K562 (cell line): ENCODE measurements around the gene SV2A. TPM values are rescaled to one million over a fixed set of nuclear protein-coding genes. Genes with fewer than 3 reads are reported as not detected.

Source experiments
- ATAC-seq: fragments of 200-7000 bp; cut with Tn5 transposase; 3 replicates; pipeline ENCODE4 v1.9.1; 2020; ENCODE audit warnings: moderate library complexity
- Bru-seq: library from RNA; stranded (reverse); fragments of 400-500 nt; gene quantifications from one replicate; lab custom pipeline; 2021; lab: Mats Ljungman, UMichigan
- BruChase-seq, 2 experiments: library from RNA; stranded (reverse); fragments of 400-500 nt; gene quantifications; one replicate each; lab custom pipeline; 2021; lab: Mats Ljungman, UMichigan
- BruUV-seq: library from RNA; stranded (reverse); fragments of 400-500 nt; replicated peaks from 2 replicates; lab custom pipeline; 2021; lab: Mats Ljungman, UMichigan
- CTCF ChIA-PET: fragments of 300-600 bp; formaldehyde crosslinking; extraction: SDS; loops from one replicate; lab custom pipeline; 2021; ENCODE audit warnings: low intra/inter-chr PET ratio; lab: Yijun Ruan, JAX
- POLR2A ChIA-PET: fragments of 300-600, 350-650 bp; sonication (Branson Sonifier 250); formaldehyde crosslinking; extraction: SDS; loops from one replicate; lab custom pipeline; 2021; ENCODE audit warnings: antibody characterized with exemption, inconsistent platforms; lab: Yijun Ruan, JAX
- DNase-seq, 4 experiments: peaks; one replicate each; pipeline versions ENCODE4 v3.0.0 to v3.0.0-alpha.2; 2011 to 2018; ENCODE audit warnings: low spot score in 3 of 4, mixed read lengths in 3 of 4; ENCODE audit errors: extremely low read depth in 1 of 4
- FAIRE-seq: peaks from 2 replicates; lab custom pipeline; 2011; peaks lifted over from hg19 to GRCh38; lab: Jason Lieb, UNC
- H2AFZ ChIP-seq: 2 replicates; pipeline ENCODE4 v1.6.0; 2011; ENCODE audit warnings: low read depth, low read length, control low read depth, inconsistent platforms
- H3K27ac ChIP-seq: fragments of 200-600 bp; 3 replicates; pipeline ENCODE4 v1.8.0; 2011; ENCODE audit warnings: low read depth, mild to moderate bottlenecking, control low read depth, inconsistent platforms, low read length, moderate library complexity, mixed read lengths; ENCODE audit errors: extremely low read depth
- H3K27me3 ChIP-seq, 2 experiments: fragments of 300-600 bp in 1 of 2; 2 replicates in 1 of 2; 3 replicates in 1 of 2; pipeline versions ENCODE4 v1.6.0 to v1.8.0; 2011; ENCODE audit warnings: inconsistent platforms in 2 of 2, low read length in 2 of 2, mild to moderate bottlenecking in 1 of 2, mixed read lengths in 1 of 2, moderate library complexity in 1 of 2; ENCODE audit not compliant: control insufficient read depth in 2 of 2, insufficient read depth in 2 of 2
- H3K36me3 ChIP-seq: fragments of 300-600 bp; 3 replicates; pipeline ENCODE4 v1.8.0; 2011; ENCODE audit warnings: mild to moderate bottlenecking, low read length, inconsistent platforms; ENCODE audit not compliant: control insufficient read depth, insufficient read depth
- H3K4me1 ChIP-seq, 2 experiments: fragments of 200-600 bp in 1 of 2; replicated peaks in 1 of 2; 2 replicates in 1 of 2; 3 replicates in 1 of 2; pipeline versions ENCODE4 v1.5.1 to v1.8.0; 2011; ENCODE audit warnings: inconsistent platforms in 2 of 2, low read length in 2 of 2, mild to moderate bottlenecking in 1 of 2, mixed read lengths in 1 of 2, moderate library complexity in 1 of 2; ENCODE audit not compliant: control insufficient read depth in 2 of 2, insufficient read depth in 2 of 2
- H3K4me2 ChIP-seq: 2 replicates; pipeline ENCODE4 v1.6.1; 2011; ENCODE audit warnings: low read length, control low read depth, inconsistent platforms, mixed read lengths; ENCODE audit not compliant: insufficient read depth
- H3K4me3 ChIP-seq: fragments of 200-600 bp; sonication (generic), shearing (Covaris generic); 2 replicates; pipeline ENCODE4 v1.5.1; 2016; ENCODE audit warnings: control low read depth, inconsistent platforms
- H3K79me2 ChIP-seq: fragments of 200-600 bp; 3 replicates; pipeline ENCODE4 v1.8.0; 2011; ENCODE audit warnings: low read length, inconsistent platforms; ENCODE audit not compliant: control insufficient read depth, insufficient read depth
- H3K9ac ChIP-seq, 2 experiments: 2 replicates each; pipeline versions ENCODE4 v1.6.0 to v1.6.1; 2011; ENCODE audit warnings: low read depth in 2 of 2, low read length in 2 of 2, control low read depth in 1 of 2, inconsistent platforms in 1 of 2, mild to moderate bottlenecking in 1 of 2, mixed read lengths in 1 of 2; ENCODE audit not compliant: insufficient read depth in 1 of 2
- H3K9me1 ChIP-seq: one replicate; pipeline ENCODE4 v1.6.0; 2011; ENCODE audit warnings: inconsistent platforms, mild to moderate bottlenecking, low read length, moderate library complexity; ENCODE audit not compliant: control insufficient read depth, insufficient read depth
- H3K9me3 ChIP-seq: replicated peaks from 2 replicates; pipeline ENCODE4 v1.5.1; 2011; ENCODE audit warnings: low read depth, low read length, inconsistent platforms; ENCODE audit not compliant: control insufficient read depth, insufficient read depth
- H4K20me1 ChIP-seq: replicated peaks from 2 replicates; pipeline ENCODE4 v1.6.1; 2011; ENCODE audit warnings: low read length, inconsistent platforms, mixed read lengths; ENCODE audit not compliant: control insufficient read depth, insufficient read depth
- PRDM10 ChIP-seq: fragments of 450-650 bp; IDR thresholded peaks from 2 replicates; pipeline ENCODE4 v1.6.1; 2018; ENCODE audit not compliant: partially characterized antibody
- SIX5 ChIP-seq, 2 experiments: IDR thresholded peaks; 2 replicates each; pipeline ENCODE4 v1.6.1; 2011; ENCODE audit warnings: low read length in 2 of 2, borderline replicate concordance in 1 of 2, low read depth in 1 of 2, mild to moderate bottlenecking in 1 of 2, moderate library complexity in 1 of 2; ENCODE audit not compliant: insufficient read depth in 1 of 2
- VEZF1 ChIP-seq: fragments of 200-800 bp; sonication (Bioruptor generic); IDR thresholded peaks from 2 replicates; pipeline ENCODE4 v1.6.1; 2017; ENCODE audit warnings: missing genetic modification characterization, missing compliant biosample characterization
- WGBS: fragments of 100-300 bp; shearing (Covaris generic); methylation state at CpG from one replicate; pipeline ENCODE4 v1.1.6; 2016; ENCODE audit warnings: low coverage, mixed read lengths; ENCODE audit not compliant: insufficient coverage; ENCODE audit errors: missing lambda C conversion rate; 5-methylcytosine and 5-hydroxymethylcytosine counted together
- in situ Hi-C: fragments of 300-500 bp; cut with MboI; formaldehyde crosslinking; loops from 4 replicates; pipeline ENCODE4 v1.15.0; 2018; ENCODE audit warnings: inconsistent platforms, mixed read lengths
- intact Hi-C: fragments of 100-400 bp; cut with micrococcal nuclease; formaldehyde crosslinking; loops from 2 replicates; pipeline ENCODE4 v1.14.2; 2022
- long read RNA-seq, 3 experiments: library from polyadenylated mRNA in 2 of 3; library from RNA in 1 of 3; unstranded in 2 of 3; stranded (forward) in 1 of 3; transcript quantifications; one replicate each; pipeline ENCODE4 v2.0.0, GENCODE V29; 2019 to 2022
- polyA minus RNA-seq, 3 experiments: library from RNA; depleted of rRNA, polyadenylated mRNA; stranded (reverse); fragments of >200 nt; gene quantifications; 2 replicates each; pipeline ENCODE4 v1.2.3, GENCODE V29; 2011
- polyA plus RNA-seq, 8 experiments: library from polyadenylated mRNA; depleted of rRNA in 4 of 8; stranded (reverse) in 5 of 8; unstranded in 3 of 8; fragments of >200 nt; fragmentation: Nextera tagmentation in 2 of 8; fragmentation: Illumina TruSeq in 1 of 8; extraction: Ambion mirVana in 2 of 8; extraction: Trizol in 1 of 8; gene quantifications; 2 replicates each; pipeline versions ENCODE4 v1.2.1 to v1.2.3, GENCODE V29; 2011 to 2014; ENCODE audit warnings: inconsistent platforms in 1 of 8, missing spikeins in 1 of 8
- total RNA-seq, 7 experiments: library from RNA; depleted of rRNA in 6 of 7; stranded (reverse); fragments of >200 nt in 6 of 7; fragmentation: Illumina TruSeq in 2 of 7; extraction: Trizol in 2 of 7; gene quantifications; 2 replicates each; pipeline versions ENCODE4 v1.2.1 to v1.2.3, GENCODE V29; 2011 to 2021; ENCODE audit warnings: low replicate concordance in 1 of 7

SV2A gene
- total RNA-seq (2011; cell fraction: chromatin; rRNA removed; ENCODE audit: low replicate concordance), result 0.56 and 0.58 TPM in 2 replicates
- total RNA-seq (2011; cell fraction: nucleolus; rRNA removed), result 0.33 and 0.53 TPM in 2 replicates
- total RNA-seq (2011; cell fraction: nucleoplasm; rRNA removed), result 0.46 and 0.51 TPM in 2 replicates
- total RNA-seq (2014; rRNA removed) (0.08 and 0.09 TPM in 2 replicates), total RNA-seq (2014; rRNA removed; fragmentation: Illumina TruSeq; extraction: Trizol) (0.06 and 0.11 TPM in 2 replicates), total RNA-seq (2015; rRNA removed; fragmentation: Illumina TruSeq; extraction: Trizol) (0.04 and 0.07 TPM in 2 replicates), total RNA-seq (2021) (0.20 and 0.22 TPM in 2 replicates), polyA plus RNA-seq (2011; rRNA removed) (0.12 and 0.14 TPM in 2 replicates), polyA plus RNA-seq (2014; fragmentation: Illumina TruSeq; extraction: Trizol) (0.10 and 0.30 TPM in 2 replicates), polyA plus RNA-seq (2014; fragmentation: Nextera tagmentation; extraction: Ambion mirVana) (under 1 TPM in 1 of 2 experiments, not detected in 1; 0.10 TPM), polyA plus RNA-seq (2014; rRNA removed) (0.16 and 0.20 TPM in 2 replicates), polyA minus RNA-seq (2011; rRNA and poly(A)+ RNA removed) (0.07 and 0.15 TPM in 2 replicates), Bru-seq, nascent RNA (percentile 30 among the genes with signal in this experiment), BruChase-seq, experiment 1, labeled RNA remaining after a 2-hour chase (percentile 22 among the genes with signal in this experiment), BruChase-seq, experiment 2, labeled RNA remaining after a 6-hour chase (percentile 27 among the genes with signal in this experiment)
- polyA plus RNA-seq (2011; cell fraction: cytosol; rRNA removed), result 0.12 and 0.25 TPM in 2 replicates
- polyA plus RNA-seq (2011; cell fraction: nucleus; rRNA removed), result 0.31 TPM in 2 replicates
- polyA plus RNA-seq (2012), result 0.18 and 0.30 TPM in 2 replicates
- polyA minus RNA-seq (2011; cell fraction: cytosol; rRNA and poly(A)+ RNA removed), result not detected in 2 replicates
- 0.11 and 0.13 TPM in 2 replicates for polyA minus RNA-seq (2011; cell fraction: nucleus; rRNA and poly(A)+ RNA removed)
- long read RNA-seq, experiment 1, result 0 reads
- long read RNA-seq, experiment 2, result 0 reads
- long read RNA-seq, experiment 3, result 0 reads

DNA sequence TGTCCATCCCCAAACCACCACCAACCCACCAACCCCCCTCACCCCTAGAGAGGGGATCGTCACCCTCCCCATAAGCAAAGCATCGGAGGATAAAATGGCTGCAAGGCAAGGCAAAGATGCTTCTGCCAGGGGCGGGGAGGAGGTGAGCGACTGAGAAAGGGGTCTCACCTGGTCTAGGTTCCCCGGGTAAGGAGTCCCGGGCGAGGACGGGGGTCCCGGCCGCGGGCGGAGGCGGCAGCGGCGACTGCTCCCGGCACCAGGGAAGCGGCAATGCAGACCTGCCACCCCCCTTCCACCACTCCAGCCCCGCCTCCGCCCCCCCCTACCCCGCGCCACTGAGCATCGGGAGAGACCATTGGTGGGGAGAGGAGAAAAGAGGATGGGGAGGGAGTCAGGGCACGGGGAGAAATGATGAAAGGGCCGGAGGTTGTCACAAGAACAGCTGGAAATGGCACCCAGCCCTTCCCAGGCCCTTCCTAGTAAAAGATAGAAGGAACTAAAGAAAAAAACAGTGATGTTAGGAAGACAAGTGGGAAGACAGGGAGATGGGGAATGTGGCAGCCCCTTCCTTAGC lies at the start of gene SV2A:
Gene SV2A, minus strand, starts transcription at position 274 of the 574 bp plus-strand sequence. CDS start 4,004 bp downstream, outside the sequence.
- POLR2A ChIA-PET, result interaction anchor here (1.2 kb wide), 1 partner anchor 32 kb away, joined by 4 read pairs; no protein-coding TSS in a partner anchor
- Histone ChIP-seq H3K9me1 (no peaks in the 10 kb centered on the region), H3K4me2 (no peak within 1 kb of the TSS), H3K79me2 (no peaks in the 10 kb centered on the region), H3K9me3 (no peaks in the 10 kb centered on the region), H3K27ac (no peak within 1 kb of the TSS), H2AFZ (peak within 1 kb of the TSS; percentile 12; the same call in 1 of the 2 replicates), H3K4me1 (peaks cover 15 to 26% of the 10 kb centered on the region in 2 experiments), H3K27me3 (no peaks in the 10 kb centered on the region), H3K4me3 (no peak within 1 kb of the TSS), H3K36me3 (peaks cover 8% of the 10 kb centered on the region; the same call in 2 of the 3 replicates), H4K20me1 (0 out of 2 replicates have a peak, but pooled peaks cover 3% of the 10 kb centered on the region), H3K9ac (peak within 1 kb of the TSS in 1 of 2 experiments; percentile 48; a peak in 1 of 4 replicates)
- TF ChIP-seq SIX5 (IDR thresholded peaks at IDR 0.05; ENCODE audit: borderline replicate concordance in 1 of 2, insufficient read depth in 1 of 2, low read depth in 1 of 2, low read length in 2 of 2), result no peak
- TF ChIP-seq PRDM10, result peak; percentile 67
- TF ChIP-seq VEZF1 (CRISPR knock-in tag), result 0 out of 2 replicates have a peak, but pooled peaks have one; percentile 26
- in situ Hi-C loops, result no loop called here
- CTCF ChIA-PET, result no interaction called here
- no TSS peak for BruUV-seq
- intact Hi-C loops, result no loop called here
- WGBS, result 54% methylated on average over 4 of the region's 24 CpGs
- no peak for FAIRE-seq
- ATAC-seq, result peak; percentile 11; the same call in 1 of the 3 replicates
- no peak for DNase-seq
